ENCODE results near the gene ARHGAP20. TPM values are rescaled to one million over a fixed set of nuclear protein-coding genes. Genes with fewer than 3 reads are reported as not detected.

ARHGAP20 gene
- total RNA-seq, result 27.2 TPM

GRCh38 chr11:110711776-110712658, at the start of gene ARHGAP20:
ARHGAP20 (minus strand) TSS chr11:110712437; CDS start chr11:110712231, 206 bp downstream.

All from diencephalon (tissue), 1 donor.